Measurements from ENCODE around the gene KLHL11. TPM values are rescaled to one million over a fixed set of nuclear protein-coding genes. Genes with fewer than 3 reads are reported as not detected.
A peak's percentile ranks its signal among the peaks of the same experiment; 100 is the strongest.

KLHL11 gene, protein sequence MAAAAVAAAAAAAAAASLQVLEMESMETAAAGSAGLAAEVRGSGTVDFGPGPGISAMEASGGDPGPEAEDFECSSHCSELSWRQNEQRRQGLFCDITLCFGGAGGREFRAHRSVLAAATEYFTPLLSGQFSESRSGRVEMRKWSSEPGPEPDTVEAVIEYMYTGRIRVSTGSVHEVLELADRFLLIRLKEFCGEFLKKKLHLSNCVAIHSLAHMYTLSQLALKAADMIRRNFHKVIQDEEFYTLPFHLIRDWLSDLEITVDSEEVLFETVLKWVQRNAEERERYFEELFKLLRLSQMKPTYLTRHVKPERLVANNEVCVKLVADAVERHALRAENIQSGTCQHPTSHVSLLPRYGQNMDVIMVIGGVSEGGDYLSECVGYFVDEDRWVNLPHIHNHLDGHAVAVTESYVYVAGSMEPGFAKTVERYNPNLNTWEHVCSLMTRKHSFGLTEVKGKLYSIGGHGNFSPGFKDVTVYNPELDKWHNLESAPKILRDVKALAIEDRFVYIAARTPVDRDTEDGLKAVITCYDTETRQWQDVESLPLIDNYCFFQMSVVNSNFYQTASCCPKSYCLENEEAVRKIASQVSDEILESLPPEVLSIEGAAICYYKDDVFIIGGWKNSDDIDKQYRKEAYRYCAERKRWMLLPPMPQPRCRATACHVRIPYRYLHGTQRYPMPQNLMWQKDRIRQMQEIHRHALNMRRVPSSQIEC
- total RNA-seq: 1 to 10 TPM; 5.1 to 6.7 (median 5.5) TPM
- polyA plus RNA-seq: 1.9 TPM
- long read RNA-seq, donor 1, partial matches to known transcripts: 1 of 3 reads
- long read RNA-seq, donor 1, other reads (novel, unspliced or antisense): 2 of 3 reads
- long read RNA-seq, donor 2: 0 reads
- long read RNA-seq, donor 3, partial matches to known transcripts: 6 of 16 reads
- long read RNA-seq, donor 3, other reads (novel, unspliced or antisense): 10 of 16 reads
- long read RNA-seq, donor 4, partial matches to known transcripts: 0 of 3 reads
- long read RNA-seq, donor 4, other reads (novel, unspliced or antisense): 3 of 3 reads

DNA sequence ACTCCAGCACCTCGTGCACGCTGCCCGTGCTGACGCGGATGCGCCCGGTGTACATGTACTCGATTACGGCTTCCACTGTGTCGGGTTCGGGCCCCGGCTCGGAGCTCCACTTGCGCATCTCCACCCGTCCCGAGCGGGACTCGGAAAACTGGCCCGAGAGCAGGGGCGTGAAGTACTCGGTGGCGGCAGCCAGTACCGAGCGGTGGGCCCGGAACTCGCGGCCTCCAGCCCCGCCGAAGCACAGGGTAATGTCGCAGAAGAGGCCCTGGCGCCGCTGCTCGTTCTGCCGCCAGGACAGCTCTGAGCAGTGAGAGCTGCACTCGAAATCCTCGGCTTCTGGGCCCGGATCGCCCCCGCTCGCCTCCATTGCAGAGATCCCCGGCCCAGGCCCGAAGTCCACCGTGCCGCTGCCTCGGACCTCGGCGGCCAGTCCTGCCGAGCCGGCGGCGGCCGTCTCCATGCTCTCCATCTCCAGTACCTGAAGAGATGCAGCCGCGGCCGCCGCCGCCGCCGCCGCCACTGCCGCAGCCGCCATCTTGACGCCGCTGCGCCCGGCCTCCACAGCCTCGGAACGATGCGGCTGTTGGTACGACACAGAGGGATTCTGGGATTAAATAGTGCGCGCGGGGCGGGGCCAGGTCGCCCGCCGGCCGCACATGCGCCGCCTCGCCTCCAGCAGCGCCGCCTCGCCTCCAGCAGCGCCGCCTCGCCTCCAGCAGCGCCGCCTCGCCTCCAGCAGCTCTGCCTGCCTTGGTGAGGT is at the start of gene KLHL11:
Gene KLHL11, minus strand, starts transcription at position 588 of the 760 bp plus-strand sequence. Its CDS starts 53 bp downstream, at position 535.
- Histone ChIP-seq H3K4me3 (ENCODE audit: low read length) (peak within 1 kb of the TSS; percentile 87), H3K27me3 (ENCODE audit: control insufficient read depth, insufficient read depth) (no peaks in the 10 kb centered on the region), H3K27ac (ENCODE audit: low read length) (peak within 1 kb of the TSS; percentile 91), H3K9me3 (ENCODE audit: control insufficient read depth, low read length) (no peaks in the 10 kb centered on the region), H3K4me1 (ENCODE audit: control insufficient read depth, insufficient read depth, low read length) (peaks cover 4% of the 10 kb centered on the region)
- ATAC-seq: peak; percentile 97 to 98
- intact Hi-C loops (cut with DNase I): no loop called here
- peak; percentile 90 to 95 (median 94) for DNase-seq
- WGBS: under 1% methylated on average over 90 of the region's 90 CpGs

DNA sequence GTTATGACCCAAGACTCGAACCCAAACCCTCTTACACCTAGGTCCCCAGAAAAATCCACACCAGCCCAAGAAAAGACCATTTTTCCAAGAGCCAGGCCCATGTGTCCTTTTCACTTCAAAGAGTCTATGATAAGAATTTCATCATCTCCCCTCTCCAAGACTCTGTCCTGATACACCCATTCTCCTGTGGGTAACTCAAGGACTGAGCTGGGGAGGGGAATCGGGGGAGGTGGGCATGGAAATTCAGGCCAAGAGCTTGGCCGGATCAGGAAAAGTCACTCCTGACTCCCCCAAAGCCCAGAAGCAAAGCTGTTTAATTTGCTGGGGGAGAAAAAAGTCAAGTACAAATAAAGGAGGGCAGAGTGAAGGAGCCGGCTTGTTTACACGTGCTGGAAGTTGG is 49.8 kb upstream of the KLHL11 start:
- WGBS: 76% methylated on average over 5 of the region's 5 CpGs
- no peak for ATAC-seq
- no peak for DNase-seq
- Histone ChIP-seq H3K27me3 (ENCODE audit: control insufficient read depth, insufficient read depth) (no peaks in the 10 kb centered on the region), H3K4me3 (ENCODE audit: low read length) (no peak overlapping the region), H3K27ac (ENCODE audit: low read length) (no peak overlapping the region), H3K4me1 (ENCODE audit: control insufficient read depth, insufficient read depth, low read length) (peaks cover 8% of the 10 kb centered on the region), H3K9me3 (ENCODE audit: control insufficient read depth, low read length) (no peaks in the 10 kb centered on the region)
- intact Hi-C loops (cut with DNase I): no loop called here

DNA sequence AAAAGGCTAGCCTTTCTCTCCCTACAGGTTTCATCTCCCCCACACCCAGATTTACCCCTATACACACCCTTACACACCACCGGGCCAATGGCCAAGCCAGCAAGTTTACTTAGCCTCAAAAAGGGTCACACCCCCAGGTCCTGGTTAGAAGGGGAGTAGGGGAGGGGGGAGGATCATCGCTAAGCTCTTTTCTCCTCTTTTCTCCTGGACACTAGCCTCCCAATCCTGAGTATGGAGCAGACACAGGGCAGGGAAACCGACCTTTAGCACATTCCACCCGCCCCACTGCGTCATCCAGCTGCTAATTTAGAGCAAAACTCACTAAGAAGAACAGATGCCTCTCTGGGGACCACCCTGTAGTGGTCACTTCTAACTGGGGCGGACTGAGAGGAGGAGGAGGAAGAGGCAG is 49.1 kb upstream of the KLHL11 start:
- no peak for DNase-seq
- H3K4me1 ChIP-seq (ENCODE audit: control insufficient read depth, insufficient read depth, low read length): peaks cover 3% of the 10 kb centered on the region
- intact Hi-C loops (cut with DNase I): no loop called here

DNA sequence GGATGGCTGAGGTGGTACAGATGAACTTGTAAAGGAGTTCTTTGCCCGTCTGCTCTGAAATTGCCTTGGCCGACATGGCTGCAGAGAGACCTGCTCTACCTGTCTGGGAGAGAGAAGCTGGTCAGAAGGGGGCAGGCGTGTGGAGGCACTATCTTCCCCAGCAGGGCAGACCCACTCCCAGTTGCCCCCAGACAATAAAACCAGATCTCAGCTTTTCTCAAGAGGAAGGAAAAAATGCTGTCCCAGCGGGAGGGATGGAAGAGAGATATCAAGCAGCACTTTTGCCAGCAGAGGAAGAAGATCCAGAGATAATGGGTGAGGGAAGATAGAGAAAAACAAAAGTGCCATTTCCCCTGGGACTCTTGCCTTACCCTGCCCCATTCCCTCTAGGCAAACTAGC is 48.6 kb upstream of the KLHL11 start:
- intact Hi-C loops (cut with DNase I): no loop called here
- Histone ChIP-seq H3K4me3 (ENCODE audit: low read length) (no peak overlapping the region), H3K9me3 (ENCODE audit: control insufficient read depth, low read length) (no peaks in the 10 kb centered on the region), H3K27me3 (ENCODE audit: control insufficient read depth, insufficient read depth) (no peaks in the 10 kb centered on the region), H3K4me1 (ENCODE audit: control insufficient read depth, insufficient read depth, low read length) (peaks cover 2% of the 10 kb centered on the region), H3K27ac (ENCODE audit: low read length) (no peak overlapping the region)
- 81% methylated on average over 4 of the region's 4 CpGs for WGBS
- no peak for ATAC-seq
- DNase-seq: no peak

More for the DNA sequence above, 49.1 kb upstream of the KLHL11 start:
- Histone ChIP-seq H3K27me3 (ENCODE audit: control insufficient read depth, insufficient read depth) (no peaks in the 10 kb centered on the region), H3K4me3 (ENCODE audit: low read length) (no peak overlapping the region), H3K9me3 (ENCODE audit: control insufficient read depth, low read length) (no peaks in the 10 kb centered on the region), H3K27ac (ENCODE audit: low read length) (no peak overlapping the region)
- WGBS: 60% methylated on average over 6 of the region's 6 CpGs
- ATAC-seq: no peak

DNA sequence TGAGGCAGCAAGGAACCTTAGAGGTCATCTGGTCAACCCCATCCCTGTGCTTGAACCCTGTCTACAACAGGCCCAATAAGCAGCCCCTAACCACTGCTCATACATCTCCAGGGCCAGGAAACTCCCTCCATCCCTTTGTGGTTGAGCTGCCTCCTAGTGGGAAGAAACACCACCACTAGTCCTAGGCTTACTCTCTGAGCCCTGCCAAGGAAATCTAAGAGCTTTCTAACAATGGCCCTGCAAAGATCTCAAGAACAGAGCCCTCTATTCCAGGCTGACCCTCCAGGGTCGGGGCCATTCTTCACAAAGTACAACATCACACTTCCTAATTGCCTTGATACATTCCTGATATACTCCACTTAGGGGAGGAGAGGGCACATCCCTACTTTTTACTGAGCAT is 47.7 kb upstream of the KLHL11 start:
- H3K4me1 ChIP-seq (ENCODE audit: control insufficient read depth, insufficient read depth, low read length): peaks cover 2% of the 10 kb centered on the region
- ATAC-seq (no peak), DNase-seq (no peak)
- no peak overlapping the region for H3K27ac ChIP-seq (ENCODE audit: low read length)
- no peak overlapping the region for H3K4me3 ChIP-seq (ENCODE audit: low read length)
- no peaks in the 10 kb centered on the region for H3K27me3 ChIP-seq (ENCODE audit: control insufficient read depth, insufficient read depth)
- intact Hi-C loops (cut with DNase I): no loop called here
- WGBS: 79% methylated on average over 1 of the region's 1 CpG
- no peaks in the 10 kb centered on the region for H3K9me3 ChIP-seq (ENCODE audit: control insufficient read depth, low read length)

DNA sequence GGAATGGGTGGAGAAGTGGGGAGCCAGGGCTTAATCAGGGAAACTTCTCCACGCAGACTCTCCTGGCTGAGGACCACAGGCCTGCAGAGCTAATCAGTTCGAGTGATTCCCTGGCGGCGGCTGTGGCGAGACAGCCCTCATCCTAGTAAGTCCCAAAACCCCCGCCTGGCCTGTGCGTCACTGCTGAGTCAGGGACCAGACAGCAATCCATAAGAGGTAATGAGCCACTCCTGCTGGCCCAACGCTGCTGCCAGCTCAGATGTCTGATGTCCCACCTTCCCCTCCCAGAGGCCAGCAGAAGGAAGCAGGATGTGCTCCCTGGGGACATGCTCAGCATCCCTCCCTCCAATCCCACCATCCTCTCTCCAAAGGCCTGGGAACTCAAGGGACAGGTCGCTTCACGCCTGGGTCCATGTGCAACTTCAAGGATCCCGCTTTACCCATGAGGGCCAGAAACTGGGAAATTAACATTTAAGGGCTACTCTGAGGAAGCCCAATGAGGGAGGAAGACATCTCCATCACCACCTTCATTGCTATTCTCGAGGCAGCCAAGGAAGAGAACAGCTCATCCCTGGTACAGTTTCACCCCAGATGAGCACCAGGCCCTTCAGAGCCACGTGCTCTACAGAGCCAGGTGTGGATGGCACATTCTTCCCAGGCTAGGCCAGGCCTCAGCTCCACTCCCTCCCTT is 45.6 kb upstream of the KLHL11 start:
- H3K27ac ChIP-seq (ENCODE audit: low read length): no peak overlapping the region
- H3K4me3 ChIP-seq (ENCODE audit: low read length): no peak overlapping the region
- peaks cover 2% of the 10 kb centered on the region for H3K4me1 ChIP-seq (ENCODE audit: control insufficient read depth, insufficient read depth, low read length)
- no peak for DNase-seq
- H3K9me3 ChIP-seq (ENCODE audit: control insufficient read depth, low read length): no peaks in the 10 kb centered on the region
- whole genome bisulfite sequencing: 87% methylated on average over 13 of the region's 13 CpGs
- ATAC-seq: no peak
- intact Hi-C loops (cut with DNase I): no loop called here
- H3K27me3 ChIP-seq (ENCODE audit: control insufficient read depth, insufficient read depth): no peaks in the 10 kb centered on the region

DNA sequence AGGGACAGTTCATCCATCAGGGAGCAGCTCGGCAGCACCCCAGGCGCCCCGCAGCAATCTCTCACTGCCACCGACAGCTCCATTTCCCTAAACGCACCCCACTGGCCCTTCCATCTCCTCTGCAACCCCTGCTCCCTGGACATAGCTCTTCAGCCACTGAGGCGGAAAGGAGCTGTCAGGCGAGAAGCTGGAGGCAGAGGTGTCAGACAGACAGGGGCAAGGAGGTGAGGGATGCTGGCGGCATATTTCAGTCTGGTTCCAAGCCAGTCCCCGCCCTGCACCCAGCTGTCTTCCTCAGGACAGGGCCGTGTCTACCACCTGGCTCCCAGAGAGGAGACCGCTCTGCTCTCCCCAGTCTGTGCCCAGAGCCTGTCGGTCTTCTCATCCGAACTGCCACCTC is 43.9 kb upstream of the KLHL11 start:
- no peak overlapping the region for H3K4me3 ChIP-seq (ENCODE audit: low read length)
- no peak overlapping the region for H3K27ac ChIP-seq (ENCODE audit: low read length)
- no peaks in the 10 kb centered on the region for H3K27me3 ChIP-seq (ENCODE audit: control insufficient read depth, insufficient read depth)
- no peak for ATAC-seq
- WGBS: 82% methylated on average over 13 of the region's 13 CpGs
- no peaks in the 10 kb centered on the region for H3K9me3 ChIP-seq (ENCODE audit: control insufficient read depth, low read length)
- H3K4me1 ChIP-seq (ENCODE audit: control insufficient read depth, insufficient read depth, low read length): no peaks in the 10 kb centered on the region
- DNase-seq: no peak
- intact Hi-C loops (cut with DNase I): no loop called here

DNA sequence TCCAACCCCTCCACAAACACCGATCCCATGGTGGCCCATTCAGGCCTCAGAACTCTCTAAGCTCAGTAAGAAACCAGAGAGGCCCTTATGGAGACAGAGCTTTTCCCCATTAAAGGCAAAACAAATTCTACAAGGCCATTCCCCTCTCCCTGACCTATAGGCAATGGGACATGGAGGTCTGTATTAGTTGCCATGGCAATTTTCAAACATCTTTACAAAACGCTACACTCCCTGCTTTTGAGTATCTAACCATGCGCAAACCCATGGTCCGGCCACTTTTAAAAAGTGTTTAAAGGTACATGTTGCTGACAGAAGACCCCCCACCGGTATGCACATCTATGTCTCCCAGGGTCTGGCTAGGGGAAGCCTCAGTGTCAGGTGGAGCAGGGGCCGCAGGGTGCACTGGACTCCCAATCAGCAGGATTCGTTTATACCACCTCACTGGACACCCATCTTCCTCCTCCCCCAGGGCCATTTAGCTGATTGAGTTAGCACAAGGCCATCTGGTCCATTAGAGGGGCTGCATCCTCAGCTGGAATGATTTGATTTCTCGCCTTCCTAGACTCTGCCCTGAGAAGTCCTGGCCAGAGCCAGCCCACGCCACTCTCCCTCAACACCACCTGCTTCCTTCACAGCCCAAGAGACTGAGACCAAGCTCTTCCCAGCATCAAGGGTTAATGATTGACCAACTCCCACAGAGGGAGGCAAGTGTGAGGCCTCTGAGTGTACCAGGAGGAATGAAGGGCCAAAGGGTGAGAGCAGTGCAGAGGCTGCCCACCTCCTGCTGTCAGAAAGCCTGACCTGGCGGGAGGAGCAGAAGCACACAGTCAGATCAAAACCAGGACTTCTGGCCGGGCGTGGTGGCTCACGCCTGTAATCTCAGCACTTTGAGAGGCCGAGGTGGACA is 42.7 kb upstream of the KLHL11 start:
- H3K4me3 ChIP-seq (ENCODE audit: low read length): no peak overlapping the region
- no peaks in the 10 kb centered on the region for H3K9me3 ChIP-seq (ENCODE audit: control insufficient read depth, low read length)
- no peak for ATAC-seq
- intact Hi-C loops (cut with DNase I): no loop called here
- H3K27ac ChIP-seq (ENCODE audit: low read length): no peak overlapping the region
- H3K27me3 ChIP-seq (ENCODE audit: control insufficient read depth, insufficient read depth): no peaks in the 10 kb centered on the region
- DNase-seq: no peak
- H3K4me1 ChIP-seq (ENCODE audit: control insufficient read depth, insufficient read depth, low read length): no peaks in the 10 kb centered on the region
- 92% methylated on average over 14 of the region's 14 CpGs for WGBS

DNA sequence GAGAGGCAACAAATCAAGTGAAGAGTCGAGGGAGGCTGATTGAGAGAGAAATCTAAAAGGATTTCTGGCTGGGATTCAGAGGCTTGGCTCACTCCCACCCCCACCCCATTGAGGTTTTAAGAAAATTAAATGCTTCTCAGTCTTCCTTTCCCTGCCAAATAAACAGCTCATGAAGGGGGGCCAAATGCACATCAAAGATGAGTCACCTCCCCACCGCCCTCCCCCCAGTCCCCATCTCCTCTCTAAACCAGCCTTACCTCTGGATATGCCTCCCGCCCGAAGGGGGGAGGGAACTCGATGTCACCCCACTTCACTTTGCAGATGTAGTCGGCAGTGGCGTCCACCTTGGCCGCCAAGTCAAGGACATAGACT is 41.9 kb upstream of the KLHL11 start:
- 86% methylated on average over 8 of the region's 8 CpGs for WGBS
- H3K9me3 ChIP-seq (ENCODE audit: control insufficient read depth, low read length): no peaks in the 10 kb centered on the region
- intact Hi-C loops (cut with DNase I): no loop called here

More for the DNA sequence above, 41.9 kb upstream of the KLHL11 start:
- Histone ChIP-seq H3K27me3 (ENCODE audit: control insufficient read depth, insufficient read depth) (no peaks in the 10 kb centered on the region), H3K27ac (ENCODE audit: low read length) (no peak overlapping the region), H3K4me3 (ENCODE audit: low read length) (no peak overlapping the region), H3K4me1 (ENCODE audit: control insufficient read depth, insufficient read depth, low read length) (no peaks in the 10 kb centered on the region)
- ATAC-seq (no peak), DNase-seq (no peak)

Data from right cardiac atrium (tissue), 5 donors.